ENCODE measurements around the gene HSH2D. TPM values are rescaled to one million over a fixed set of nuclear protein-coding genes. Genes with fewer than 3 reads are reported as not detected.

HSH2D gene
- total RNA-seq, 4 donors from 2014 or later = 1.0 to 5.8 (median 1.6) TPM

- TF ChIP-seq CTCF (IDR thresholded peaks at IDR 0.05) = no peak
- no peak for ATAC-seq (ENCODE audit: low FRiP score)
- no peak for DNase-seq (ENCODE audit: low spot score)
Observed at GRCh38 chr19:16134510-16134909, 9.0 kb upstream of the HSH2D start.

- ATAC-seq (ENCODE audit: low FRiP score) (no peak), DNase-seq (ENCODE audit: low spot score) (no peak)
- TF ChIP-seq CTCF (IDR thresholded peaks at IDR 0.05) = no peak
Observed at GRCh38 chr19:16135430-16136127, 7.9 kb upstream of the HSH2D start.

GRCh38 chr19:16136185-16136999 is 7.1 kb upstream of the HSH2D start:
- no peak for TF ChIP-seq CTCF (IDR thresholded peaks at IDR 0.05)
- DNase-seq (ENCODE audit: low spot score) (no peak), ATAC-seq (ENCODE audit: low FRiP score) (no peak)

GRCh38 chr19:16139752-16140151 is 3.7 kb upstream of the HSH2D start:
- TF ChIP-seq CTCF (IDR thresholded peaks at IDR 0.05) = no peak
- no peak for DNase-seq (ENCODE audit: low spot score)

GRCh38 chr19:16141043-16141442 is 2.4 kb upstream of the HSH2D start:
- ATAC-seq (ENCODE audit: low FRiP score) (no peak), DNase-seq (ENCODE audit: low spot score) (no peak)
- no peak for TF ChIP-seq CTCF (IDR thresholded peaks at IDR 0.05)

More at GRCh38 chr19:16139752-16140151, 3.7 kb upstream of the HSH2D start:
- no peak for ATAC-seq (ENCODE audit: low FRiP score)

- DNase-seq (ENCODE audit: low spot score) = no peak
- no peak for ATAC-seq (ENCODE audit: low FRiP score)
Observed at GRCh38 chr19:16142032-16142580, 1.4 kb upstream of the HSH2D start.

More at GRCh38 chr19:16142032-16142580, 1.4 kb upstream of the HSH2D start:
- TF ChIP-seq CTCF (IDR thresholded peaks at IDR 0.05) = no peak

Measured in omental fat pad (tissue), 4 donors.